HT-29 (cell line): ENCODE results near the gene FDXACB1. TPM values are rescaled to one million over a fixed set of nuclear protein-coding genes. Genes with fewer than 3 reads are reported as not detected.

ENCODE experiments used
- DNase-seq: peaks from one replicate; pipeline ENCODE4 v3.0.0-alpha.2; 2015; ENCODE audit warnings: low spot score
- total RNA-seq: library from RNA; depleted of rRNA; stranded (reverse); fragments of >200 nt; shearing (Covaris generic); gene quantifications from 2 replicates; pipeline ENCODE4 v1.2.3, GENCODE V29; 2014; rRNA removed

The FDXACB1 gene
- 1.8 and 3.1 TPM in 2 replicates for total RNA-seq

- peak; percentile 100 for DNase-seq
These were observed at the start of gene FDXACB1, which contains the start of gene CFAP68 for GRCh38 chr11:111878849-111879636. Gene FDXACB1, minus strand, starts transcription at chr11:111879165. Its CDS starts 33 bp downstream, at chr11:111879132. Gene CFAP68, plus strand, starts transcription at chr11:111879541. Its CDS starts 20 bp downstream, at chr11:111879561.

DNA sequence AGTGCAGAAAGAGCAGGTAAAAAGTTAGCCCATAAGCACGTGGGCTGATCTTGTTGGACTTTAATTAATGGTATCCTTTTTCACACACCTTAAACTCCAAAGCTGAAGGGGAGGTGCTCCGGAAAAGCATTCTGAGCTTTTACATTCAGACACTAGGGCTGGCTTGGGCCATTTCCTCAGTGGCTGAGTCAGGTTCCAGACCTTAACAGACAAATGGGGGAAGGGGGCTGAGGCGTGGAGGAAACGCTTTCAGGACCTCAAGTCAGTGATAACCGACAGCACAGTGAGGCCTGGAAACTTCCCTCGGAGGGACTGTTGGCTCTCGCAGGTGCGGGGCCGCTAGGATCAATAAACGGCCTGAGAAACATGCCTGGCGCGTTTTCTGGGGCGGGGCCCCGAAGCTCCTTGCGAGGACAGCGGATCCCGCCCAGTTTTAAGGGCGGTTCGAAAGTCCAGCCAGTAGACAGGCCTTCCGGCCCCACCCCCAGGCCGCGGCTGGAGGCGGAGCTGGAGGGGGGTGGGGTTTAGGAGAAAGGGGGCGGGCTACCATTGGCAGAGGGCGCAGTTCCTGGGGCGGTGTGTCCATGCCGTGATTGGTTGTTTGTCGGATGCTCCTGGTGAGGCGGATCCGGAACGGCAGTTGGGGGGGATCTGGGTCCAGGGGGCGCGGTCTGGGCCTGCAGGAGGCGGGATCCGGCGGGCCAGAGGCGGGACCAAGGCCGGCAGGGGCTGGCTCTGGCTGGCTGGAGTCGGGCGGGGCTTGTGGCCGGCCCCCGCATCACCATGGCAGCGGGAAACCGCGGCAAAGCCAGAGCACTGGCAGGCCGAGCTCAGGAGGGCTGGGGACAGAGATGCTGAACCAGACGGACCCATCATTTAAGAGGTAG, 47.8 kb upstream of the FDXACB1 start:
- peak; percentile 99 for DNase-seq

DNA sequence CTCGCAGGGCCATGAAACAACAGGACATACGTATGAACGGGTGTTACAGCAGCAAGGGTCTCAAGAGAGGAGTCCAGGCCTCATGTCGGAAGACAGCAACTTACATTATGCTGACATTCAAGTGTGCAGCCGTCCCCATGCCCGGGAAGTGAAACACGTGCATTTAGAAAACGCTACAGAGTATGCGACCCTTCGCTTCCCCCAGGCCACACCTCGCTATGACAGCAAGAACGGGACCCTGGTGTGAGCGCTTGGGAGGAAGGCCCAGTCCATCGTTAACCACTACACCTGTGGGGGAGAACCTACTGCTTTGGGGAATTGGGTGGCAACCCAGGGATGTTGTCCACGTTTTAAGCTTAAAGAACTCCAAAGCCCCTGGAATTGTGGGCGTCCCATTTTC, 47.0 kb upstream of the FDXACB1 start:
- no peak for DNase-seq

GRCh38 chr11:111923951-111924350, 45.0 kb upstream of the FDXACB1 start:
- DNase-seq: no peak

- DNase-seq: no peak
These were observed 44.4 kb upstream of the FDXACB1 start for GRCh38 chr11:111923351-111923788.

DNA sequence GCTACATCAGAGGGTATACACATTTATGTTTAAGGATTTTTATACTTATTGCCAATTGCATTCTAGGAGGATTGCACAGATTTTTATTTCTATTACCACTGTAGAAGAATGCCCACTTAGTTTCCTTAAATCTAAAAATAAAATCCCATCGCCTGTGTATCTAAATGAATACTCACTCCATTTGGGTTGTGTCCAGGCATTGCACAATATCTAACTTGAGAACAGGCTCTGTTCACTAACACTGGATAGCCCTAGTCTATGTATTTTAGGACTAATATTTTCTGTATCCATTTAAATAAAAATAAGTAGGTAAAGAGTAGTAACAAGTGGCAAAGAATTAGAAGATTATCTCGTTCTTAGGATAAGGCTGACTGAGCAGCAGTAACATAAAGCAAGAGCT, 43.8 kb upstream of the FDXACB1 start:
- DNase-seq: no peak

- no peak for DNase-seq
These were observed 42.7 kb upstream of the FDXACB1 start for GRCh38 chr11:111921541-111922230.

DNA sequence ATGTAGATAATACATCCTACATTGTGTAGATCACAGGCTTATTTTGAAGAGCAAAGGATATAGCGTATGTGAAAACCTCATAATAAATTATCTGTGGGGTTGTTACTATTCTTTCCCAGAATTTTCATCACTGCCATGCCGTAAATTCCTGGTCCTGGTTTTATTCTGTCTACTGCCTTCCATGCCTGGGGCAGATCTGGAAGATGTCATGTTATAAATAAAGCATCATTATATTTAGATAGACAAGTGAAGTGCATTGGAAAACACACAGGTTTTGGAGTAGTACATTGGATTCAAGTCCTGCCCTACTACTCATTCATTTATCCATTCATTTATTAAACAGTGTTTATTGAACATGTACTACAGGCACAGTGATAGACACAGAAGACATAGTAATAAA, 41.9 kb upstream of the FDXACB1 start:
- no peak for DNase-seq

GRCh38 chr11:111918390-111919256, 39.7 kb upstream of the FDXACB1 start, which contains the start of gene C11orf52:
Gene C11orf52, plus strand, starts transcription at chr11:111918913. Its CDS starts 60 bp downstream, at chr11:111918973.
- DNase-seq: peak; percentile 98

- DNase-seq: no peak
These were observed 38.8 kb upstream of the FDXACB1 start for GRCh38 chr11:111917788-111918187.

GRCh38 chr11:111917312-111917711, 38.3 kb upstream of the FDXACB1 start:
- no peak for DNase-seq

GRCh38 chr11:111916768-111917167, 37.8 kb upstream of the FDXACB1 start:
- no peak for DNase-seq

- DNase-seq: no peak
These were observed 35.0 kb upstream of the FDXACB1 start for GRCh38 chr11:111913997-111914396.

DNA sequence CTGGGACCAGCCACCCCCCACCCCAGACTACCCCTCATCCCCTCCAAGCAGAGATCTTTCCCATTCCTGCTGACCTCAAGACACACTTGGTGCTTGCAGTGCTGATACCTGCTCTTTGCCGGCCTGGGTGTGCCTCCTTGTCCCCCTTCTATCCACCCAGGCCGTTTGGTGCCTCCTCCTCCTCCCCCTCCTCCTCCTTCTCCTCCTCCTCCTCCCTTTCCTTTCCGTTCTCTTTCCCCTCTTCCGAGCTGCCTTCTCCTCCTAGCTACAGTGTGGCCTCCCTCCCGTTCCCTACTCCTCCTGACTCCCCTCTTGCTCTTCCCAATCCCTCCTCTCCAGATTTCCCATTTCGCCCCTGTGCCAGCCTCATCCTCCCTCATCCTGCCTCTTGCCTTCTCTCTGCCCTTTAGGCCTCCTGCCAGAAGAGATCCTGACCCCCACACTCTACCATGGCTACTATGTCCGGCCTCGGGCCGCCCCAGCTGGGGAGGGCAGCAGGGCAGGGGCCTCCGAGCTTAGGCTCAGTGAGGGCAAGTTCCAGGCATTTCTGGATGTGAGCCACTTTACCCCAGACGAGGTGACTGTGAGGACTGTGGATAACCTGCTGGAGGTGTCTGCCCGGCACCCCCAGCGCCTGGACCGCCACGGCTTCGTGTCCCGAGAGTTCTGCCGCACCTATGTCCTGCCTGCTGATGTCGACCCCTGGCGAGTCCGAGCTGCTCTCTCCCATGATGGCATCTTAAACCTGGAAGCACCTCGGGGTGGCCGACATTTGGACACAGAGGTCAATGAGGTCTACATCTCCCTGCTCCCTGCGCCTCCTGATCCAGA, 34.3 kb upstream of the FDXACB1 start:
- no peak for DNase-seq

- DNase-seq: no peak
These were observed 33.6 kb upstream of the FDXACB1 start, which contains the start of gene HSPB2 for GRCh38 chr11:111912535-111912934. Gene HSPB2, plus strand, starts transcription at chr11:111912734. Its CDS starts 96 bp downstream, at chr11:111912830.

DNA sequence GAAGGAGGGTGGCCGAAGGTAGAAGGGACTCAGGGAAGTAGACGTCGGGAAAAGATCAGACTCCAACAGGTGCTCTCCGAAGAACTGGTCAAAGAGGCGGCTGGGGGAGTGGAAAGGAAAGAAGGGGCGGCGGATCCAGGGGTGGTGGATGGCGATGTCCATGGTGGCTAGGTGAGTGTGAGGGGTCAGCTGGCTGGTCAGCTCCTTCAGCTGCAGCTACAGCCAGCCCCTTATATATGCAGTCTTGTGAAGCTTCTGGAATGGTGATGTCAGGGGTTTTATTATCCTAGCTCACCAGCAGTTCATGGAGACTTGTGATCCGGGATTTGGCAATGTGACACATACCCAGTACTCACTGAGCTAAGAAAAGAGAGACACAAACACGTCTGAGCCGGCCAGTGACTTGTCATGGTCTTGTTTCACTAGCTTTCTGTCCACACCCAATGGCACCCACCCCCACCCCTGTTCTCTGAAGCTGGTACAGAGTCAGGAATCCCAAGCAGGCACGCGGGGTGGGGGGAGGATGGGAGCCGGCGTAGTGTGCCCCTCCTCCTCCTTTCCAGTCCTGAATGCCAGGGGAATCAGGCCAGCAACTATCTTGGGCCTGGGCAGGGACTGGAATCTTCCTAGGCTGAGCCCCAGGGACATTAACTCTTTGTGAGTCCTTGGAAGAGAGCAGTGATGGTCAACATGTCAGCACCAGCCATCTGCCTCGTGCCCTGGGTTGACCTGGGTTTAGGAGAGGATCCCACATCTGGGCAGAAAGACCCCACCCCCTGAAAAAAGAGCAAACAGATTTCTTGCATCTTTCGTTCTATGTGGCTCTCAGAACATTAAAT, 32.8 kb upstream of the FDXACB1 start, which contains the start of gene CRYAB:
Gene CRYAB, minus strand, starts transcription at position 208 of the 839 bp plus-strand sequence. Its CDS starts 46 bp downstream, at position 162.
- no peak for DNase-seq

- DNase-seq: no peak
These were observed 32.0 kb upstream of the FDXACB1 start for GRCh38 chr11:111910676-111911562.
